Measurements from ENCODE around the gene CHADL.

The CHADL gene, protein sequence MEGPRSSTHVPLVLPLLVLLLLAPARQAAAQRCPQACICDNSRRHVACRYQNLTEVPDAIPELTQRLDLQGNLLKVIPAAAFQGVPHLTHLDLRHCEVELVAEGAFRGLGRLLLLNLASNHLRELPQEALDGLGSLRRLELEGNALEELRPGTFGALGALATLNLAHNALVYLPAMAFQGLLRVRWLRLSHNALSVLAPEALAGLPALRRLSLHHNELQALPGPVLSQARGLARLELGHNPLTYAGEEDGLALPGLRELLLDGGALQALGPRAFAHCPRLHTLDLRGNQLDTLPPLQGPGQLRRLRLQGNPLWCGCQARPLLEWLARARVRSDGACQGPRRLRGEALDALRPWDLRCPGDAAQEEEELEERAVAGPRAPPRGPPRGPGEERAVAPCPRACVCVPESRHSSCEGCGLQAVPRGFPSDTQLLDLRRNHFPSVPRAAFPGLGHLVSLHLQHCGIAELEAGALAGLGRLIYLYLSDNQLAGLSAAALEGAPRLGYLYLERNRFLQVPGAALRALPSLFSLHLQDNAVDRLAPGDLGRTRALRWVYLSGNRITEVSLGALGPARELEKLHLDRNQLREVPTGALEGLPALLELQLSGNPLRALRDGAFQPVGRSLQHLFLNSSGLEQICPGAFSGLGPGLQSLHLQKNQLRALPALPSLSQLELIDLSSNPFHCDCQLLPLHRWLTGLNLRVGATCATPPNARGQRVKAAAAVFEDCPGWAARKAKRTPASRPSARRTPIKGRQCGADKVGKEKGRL

DNA sequence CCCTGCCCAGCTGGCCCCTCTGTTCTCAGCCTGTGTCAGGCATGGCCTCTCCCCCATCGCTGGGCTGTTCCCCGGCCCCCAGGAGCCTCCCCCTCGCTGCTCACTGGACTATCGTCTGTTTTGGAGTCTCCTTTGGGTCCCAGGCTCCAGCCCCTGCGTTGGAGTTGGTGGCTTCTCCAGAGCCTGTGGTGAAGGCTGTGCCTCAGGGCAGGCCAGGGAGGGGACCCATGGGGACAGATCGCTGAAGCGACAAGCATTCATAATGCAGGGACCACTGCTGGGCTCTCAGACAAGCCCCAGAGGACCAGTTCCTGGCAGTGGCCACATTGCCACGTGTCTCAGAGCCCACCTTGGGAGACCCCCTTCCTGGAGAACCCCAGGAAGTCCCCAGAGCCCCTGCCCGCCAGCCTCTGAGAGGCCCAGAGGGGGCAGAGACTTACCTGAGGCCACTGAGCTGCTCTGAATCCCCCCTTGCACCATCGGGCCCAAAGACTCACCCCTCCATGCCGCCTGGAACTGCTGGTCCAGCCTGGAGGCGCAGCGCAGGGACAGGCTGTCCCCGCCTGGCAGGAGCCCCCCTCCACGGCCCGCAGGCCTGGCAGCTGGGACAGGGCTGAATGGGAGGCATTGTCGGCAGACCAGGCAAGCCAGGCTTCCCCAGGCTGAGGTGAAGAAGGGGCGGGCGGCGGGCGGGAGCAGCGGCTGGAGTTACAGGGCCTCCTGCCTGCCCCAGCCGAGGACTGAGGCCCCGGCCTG lies at the start of gene CHADL:
CHADL (minus strand) TSS at position 555 of the 756 bp plus-strand sequence; CDS start at position 505, 50 bp downstream.
- TF ChIP-seq, protein P1, sequence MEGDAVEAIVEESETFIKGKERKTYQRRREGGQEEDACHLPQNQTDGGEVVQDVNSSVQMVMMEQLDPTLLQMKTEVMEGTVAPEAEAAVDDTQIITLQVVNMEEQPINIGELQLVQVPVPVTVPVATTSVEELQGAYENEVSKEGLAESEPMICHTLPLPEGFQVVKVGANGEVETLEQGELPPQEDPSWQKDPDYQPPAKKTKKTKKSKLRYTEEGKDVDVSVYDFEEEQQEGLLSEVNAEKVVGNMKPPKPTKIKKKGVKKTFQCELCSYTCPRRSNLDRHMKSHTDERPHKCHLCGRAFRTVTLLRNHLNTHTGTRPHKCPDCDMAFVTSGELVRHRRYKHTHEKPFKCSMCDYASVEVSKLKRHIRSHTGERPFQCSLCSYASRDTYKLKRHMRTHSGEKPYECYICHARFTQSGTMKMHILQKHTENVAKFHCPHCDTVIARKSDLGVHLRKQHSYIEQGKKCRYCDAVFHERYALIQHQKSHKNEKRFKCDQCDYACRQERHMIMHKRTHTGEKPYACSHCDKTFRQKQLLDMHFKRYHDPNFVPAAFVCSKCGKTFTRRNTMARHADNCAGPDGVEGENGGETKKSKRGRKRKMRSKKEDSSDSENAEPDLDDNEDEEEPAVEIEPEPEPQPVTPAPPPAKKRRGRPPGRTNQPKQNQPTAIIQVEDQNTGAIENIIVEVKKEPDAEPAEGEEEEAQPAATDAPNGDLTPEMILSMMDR (IDR thresholded peaks at IDR 0.05; ENCODE audit: low read depth, low read length, missing control alignments): no peak
- DNase-seq (ENCODE audit: low read depth): no peak
- in situ Hi-C loops (cut with HindIII; ENCODE audit: low sequenced_read_pairs): no loop called here
- no peak within 1 kb of the TSS for H3K4me3 ChIP-seq (ENCODE audit: low read depth, low read length)

- DNase-seq (ENCODE audit: low read depth): no peak
- in situ Hi-C loops (cut with HindIII; ENCODE audit: low sequenced_read_pairs): no loop called here
- H3K4me3 ChIP-seq (ENCODE audit: low read depth, low read length): no peak overlapping the region
- TF ChIP-seq, protein P1 (IDR thresholded peaks at IDR 0.05; ENCODE audit: low read depth, low read length, missing control alignments): no peak
These were observed 48.9 kb upstream of the CHADL start for GRCh38 chr22:41289671-41290070.

DNA sequence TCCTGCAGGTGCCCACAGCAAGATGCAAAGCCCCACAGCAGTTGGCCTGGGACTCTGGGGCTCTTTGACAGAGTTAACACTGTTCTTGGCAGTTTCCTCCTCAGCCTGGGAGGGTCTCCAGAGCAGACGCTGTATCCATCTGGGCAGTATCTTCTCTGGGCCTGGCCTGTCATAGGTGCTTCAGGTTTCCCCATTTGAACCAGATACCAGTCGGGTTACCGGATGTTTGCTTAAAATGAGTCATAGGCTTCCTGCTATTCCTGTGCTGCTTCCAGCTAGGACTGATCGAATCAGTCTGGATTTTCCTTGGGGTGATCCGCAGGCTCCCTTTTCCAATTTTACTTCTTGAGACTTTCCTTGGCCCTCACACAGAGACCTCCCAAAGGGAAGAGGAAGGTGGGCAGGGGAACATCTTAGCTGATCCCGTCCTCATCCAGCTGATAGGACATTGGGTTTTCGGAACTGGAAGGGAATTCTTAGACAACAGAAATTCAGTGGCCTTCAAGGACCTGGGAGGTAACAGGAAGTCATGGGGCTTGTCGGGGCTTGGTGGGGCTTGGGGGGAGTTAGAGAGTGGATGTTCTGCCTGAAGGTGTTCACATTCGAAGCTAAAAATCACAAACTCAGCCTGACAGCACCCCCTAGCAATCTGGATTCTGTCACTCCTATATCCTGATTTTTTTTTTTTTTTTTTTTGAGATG lies 47.7 kb upstream of the CHADL start:
- TF ChIP-seq, protein P1 (IDR thresholded peaks at IDR 0.05; ENCODE audit: low read depth, low read length, missing control alignments): no peak
- H3K4me3 ChIP-seq (ENCODE audit: low read depth, low read length): no peak overlapping the region

DNA sequence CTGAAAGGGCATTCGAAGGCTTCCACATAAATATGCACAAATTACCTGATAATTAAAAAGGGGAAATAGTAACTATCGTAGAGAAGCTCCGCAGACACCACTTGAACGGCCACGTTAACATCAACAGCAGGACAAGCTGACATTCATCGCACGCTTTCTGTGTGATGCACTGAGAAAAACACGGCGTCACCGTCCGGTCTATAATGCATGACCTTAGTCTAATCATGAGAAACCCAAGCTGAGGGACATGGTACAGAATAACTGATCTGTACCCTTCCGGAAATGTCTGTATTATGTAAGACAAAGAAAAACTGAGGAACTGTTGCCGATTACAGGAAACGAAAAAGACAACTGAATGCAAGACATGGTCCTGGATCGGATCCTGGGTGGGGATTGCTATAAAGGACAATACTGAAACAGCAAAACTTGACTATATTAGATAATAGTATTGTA lies 45.9 kb upstream of the CHADL start:
- peak overlapping the region; percentile 91 for H3K4me3 ChIP-seq (ENCODE audit: low read depth, low read length)
- in situ Hi-C loops (cut with HindIII; ENCODE audit: low sequenced_read_pairs): no loop called here
- DNase-seq (ENCODE audit: low read depth): no peak
- TF ChIP-seq, protein P1 (IDR thresholded peaks at IDR 0.05; ENCODE audit: low read depth, low read length, missing control alignments): no peak

More for the DNA sequence above, 47.7 kb upstream of the CHADL start:
- in situ Hi-C loops (cut with HindIII; ENCODE audit: low sequenced_read_pairs): no loop called here
- DNase-seq (ENCODE audit: low read depth): peak; percentile 36

GRCh38 chr22:41285820-41286638 lies 45.3 kb upstream of the CHADL start, which contains the start of gene RANGAP1:
RANGAP1 (minus strand) TSS chr22:41286187; CDS start chr22:41281044, 5,143 bp downstream.
- TF ChIP-seq, protein P1 (IDR thresholded peaks at IDR 0.05; ENCODE audit: low read depth, low read length, missing control alignments): no peak
- H3K4me3 ChIP-seq (ENCODE audit: low read depth, low read length): peak within 1 kb of the TSS; percentile 91
- DNase-seq (ENCODE audit: low read depth): peak; percentile 97
- in situ Hi-C loops (cut with HindIII; ENCODE audit: low sequenced_read_pairs): no loop called here

Data from astrocyte of the cerebellum (primary cell).